Measurements from ENCODE around the gene EPS15.

EPS15 gene

DNA sequence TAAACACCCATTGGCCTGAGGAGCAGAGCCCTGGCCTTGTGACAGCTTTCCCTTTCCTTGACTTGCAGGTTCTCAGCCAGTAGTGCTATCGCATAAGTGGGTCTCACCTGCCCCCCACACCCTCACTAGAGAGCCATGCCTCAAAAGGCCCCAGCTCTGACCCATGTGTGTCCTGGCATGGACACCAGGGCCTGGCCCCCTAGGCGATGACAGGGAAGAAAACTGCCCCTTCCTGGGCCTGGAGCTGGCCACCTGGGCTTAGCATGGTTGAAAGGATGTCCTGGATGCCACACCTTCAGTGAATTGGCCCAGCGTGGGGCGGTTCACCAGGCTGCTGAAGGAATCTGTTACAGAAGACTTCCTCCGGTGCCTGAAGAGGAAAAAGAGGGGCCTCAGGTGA is 207.2 kb downstream of the EPS15 start:
- DNase-seq = no peak

DNA sequence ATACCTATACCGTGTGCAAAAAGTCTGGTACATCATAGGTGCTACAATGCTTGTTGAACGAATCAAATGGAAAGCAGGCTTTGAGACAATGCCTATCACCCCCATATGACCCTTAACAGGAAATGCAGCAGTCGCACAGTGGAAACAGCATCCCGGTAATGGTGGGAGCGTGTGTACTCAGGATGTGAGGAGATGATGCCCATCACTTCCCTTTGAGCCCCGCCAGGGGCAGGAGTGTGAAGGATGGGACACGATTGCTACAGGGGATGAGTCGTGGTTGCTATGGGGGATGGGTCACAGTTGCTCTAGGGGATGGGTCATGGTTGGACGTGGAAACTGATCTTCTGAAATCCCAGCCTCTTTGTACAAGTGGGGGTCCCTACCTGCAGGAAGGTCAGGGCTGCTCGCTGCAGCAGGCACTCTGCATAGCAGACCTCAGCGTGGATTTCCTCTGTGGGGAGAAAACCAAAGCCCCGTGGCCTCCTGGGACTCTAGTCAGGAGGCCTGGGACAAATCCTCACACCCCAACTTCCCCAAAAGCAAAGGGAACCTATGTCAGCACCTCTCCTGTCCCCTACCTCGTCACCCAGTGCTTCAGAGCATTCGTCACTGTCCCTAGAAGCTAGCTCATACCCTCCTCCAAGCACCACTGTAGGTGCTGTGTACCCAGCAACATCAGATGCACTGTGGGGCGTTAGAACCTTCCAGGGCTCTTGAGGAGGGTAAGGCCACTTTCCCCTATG is 208.0 kb downstream of the EPS15 start:
- DNase-seq = peak; percentile 55

DNA sequence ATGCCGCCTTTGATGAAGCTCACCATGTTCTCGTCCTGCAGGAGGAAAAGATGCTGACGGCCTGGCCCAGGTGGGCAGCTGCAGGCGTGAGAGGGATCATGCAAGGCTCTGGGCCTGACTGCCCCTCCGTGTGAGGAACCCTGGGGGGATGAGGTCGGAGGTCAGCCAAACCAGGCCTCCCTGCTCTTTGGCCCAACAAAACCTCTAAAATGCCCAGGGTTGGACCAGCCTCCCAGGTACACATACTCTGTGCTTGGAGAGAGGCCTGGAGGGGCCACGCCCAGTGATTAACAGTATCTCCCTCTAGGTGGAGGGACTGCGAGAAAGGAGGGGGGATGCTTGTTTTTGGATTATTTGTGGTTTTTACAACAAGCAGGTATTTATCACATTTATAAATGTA is 209.8 kb downstream of the EPS15 start:
- DNase-seq = no peak

- DNase-seq = no peak
Measured at GRCh38 chr1:51308636-51309035, 210.4 kb downstream of the EPS15 start.

DNA sequence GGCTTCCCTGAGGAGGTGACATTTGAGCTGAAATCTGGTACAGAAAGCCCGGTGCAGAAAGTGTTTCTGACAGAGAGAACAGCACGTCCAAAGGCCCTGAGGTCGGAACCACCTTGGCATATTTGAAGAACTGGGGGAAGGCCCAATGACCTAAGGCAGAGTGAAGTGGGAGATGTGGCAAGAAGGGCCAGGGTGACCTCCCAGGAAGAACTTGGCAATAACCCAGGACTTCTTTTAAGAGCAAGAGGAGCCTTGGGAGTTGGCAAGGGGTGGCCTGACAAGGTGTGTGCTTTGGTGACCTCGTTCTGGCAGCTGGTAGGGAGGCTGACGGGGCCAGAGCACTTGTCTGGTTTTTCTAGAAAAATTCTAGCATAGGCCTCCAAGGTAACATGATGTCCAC is 212.1 kb downstream of the EPS15 start:
- no peak for DNase-seq

GRCh38 chr1:51305371-51305823 is 213.7 kb downstream of the EPS15 start:
- DNase-seq = no peak

GRCh38 chr1:51304360-51304759 is 214.7 kb downstream of the EPS15 start:
- DNase-seq = no peak
